GM12878 (cell line): Measurements from ENCODE around the gene MYO7B. TPM values are rescaled to one million over a fixed set of nuclear protein-coding genes. Genes with fewer than 3 reads are reported as not detected.
A peak's percentile ranks its signal among the peaks of the same experiment; 100 is the strongest.

Source experiments
- BCL11A ChIP-seq: IDR thresholded peaks from 2 replicates; pipeline ENCODE4 v1.6.1; 2011; ENCODE audit warnings: low read depth, low read length
- CREB1 ChIP-seq: IDR thresholded peaks from 2 replicates; pipeline ENCODE4 v1.6.1; 2012; ENCODE audit warnings: low read depth, mild to moderate bottlenecking, inconsistent platforms
- CTCF ChIP-seq, 3 experiments: IDR thresholded peaks in 2 of 3; conservative IDR thresholded peaks in 1 of 3; 2 replicates each; pipeline ENCODE4 v1.5.1; 2011; ENCODE audit warnings: low read depth in 3 of 3, low read length in 3 of 3, mild to moderate bottlenecking in 3 of 3, control low read depth in 2 of 3, moderate library complexity in 2 of 3, inconsistent platforms in 1 of 3, mixed read lengths in 1 of 3; ENCODE audit not compliant: control insufficient read depth in 2 of 3, insufficient read depth in 1 of 3; ENCODE audit errors: extremely low read depth in 1 of 3
- EGR1 ChIP-seq, 2 experiments: IDR thresholded peaks; 1 replicate in 1 of 2; 2 replicates in 1 of 2; pipeline ENCODE4 v1.6.1; 2011 to 2012; ENCODE audit warnings: low read depth in 2 of 2, low read length in 2 of 2, borderline replicate concordance in 1 of 2, mild to moderate bottlenecking in 1 of 2, moderate library complexity in 1 of 2
- JUNB ChIP-seq: IDR thresholded peaks from 2 replicates; pipeline ENCODE4 v1.6.1; 2016; ENCODE audit warnings: antibody characterized with exemption, mild to moderate bottlenecking
- NRF1 ChIP-seq: conservative IDR thresholded peaks from 2 replicates; pipeline ENCODE4 v1.6.1; 2011; ENCODE audit warnings: mild to moderate bottlenecking, low read depth, low read length, improper control_type of control experiment
- SIN3A ChIP-seq: IDR thresholded peaks from 2 replicates; pipeline ENCODE4 v1.6.1; 2012; ENCODE audit warnings: low read depth, low read length, improper control_type of control experiment
- SIX5 ChIP-seq: IDR thresholded peaks from 2 replicates; pipeline ENCODE4 v1.6.1; 2011; ENCODE audit warnings: mild to moderate bottlenecking, low read depth, low read length, moderate library complexity; ENCODE audit not compliant: severe bottlenecking
- USF1 ChIP-seq: IDR thresholded peaks from 2 replicates; pipeline ENCODE4 v1.6.1; 2011; ENCODE audit warnings: borderline replicate concordance, low read depth, mild to moderate bottlenecking, moderate library complexity, mixed read lengths, low read length; ENCODE audit not compliant: insufficient read depth; ENCODE audit errors: extremely low read length
- WRNIP1 ChIP-seq: IDR thresholded peaks from 2 replicates; pipeline ENCODE4 v1.6.1; 2011; ENCODE audit warnings: low read depth, low read length, improper control_type of control experiment, borderline replicate concordance
- ZBTB11 ChIP-seq: fragments of 450-650 bp; formaldehyde crosslinking; IDR thresholded peaks from 2 replicates; pipeline ENCODE4 v1.5.0; 2022; ENCODE audit warnings: mild to moderate bottlenecking, missing genetic modification characterization
- ZNF274 ChIP-seq: IDR thresholded peaks from one replicate; pipeline ENCODE4 v1.8.0; 2011; ENCODE audit not compliant: insufficient read length, insufficient read depth
- polyA plus RNA-seq, 11 experiments: library from polyadenylated mRNA; depleted of rRNA in 4 of 11; unstranded in 6 of 11; stranded (reverse) in 5 of 11; fragments of >200 nt; fragmentation: Nextera tagmentation in 4 of 11; fragmentation: Illumina TruSeq in 1 of 11; extraction: Ambion mirVana in 4 of 11; extraction: Trizol in 1 of 11; gene quantifications; 1 replicate in 1 of 11; 2 replicates in 10 of 11; pipeline versions ENCODE4 v1.2.1 to v1.2.3, GENCODE V29; 2011 to 2016; ENCODE audit warnings: inconsistent platforms in 2 of 11, missing spikeins in 2 of 11, low read depth in 1 of 11
- total RNA-seq, 4 experiments: library from RNA; depleted of rRNA in 3 of 4; stranded (reverse); fragments of >200 nt in 3 of 4; fragmentation: Illumina TruSeq in 1 of 4; extraction: Trizol in 1 of 4; gene quantifications; 2 replicates each; pipeline versions ENCODE4 v1.2.1 to v1.2.3, GENCODE V29; 2013 to 2021

MYO7B gene
- total and polyA plus RNA-seq, 10 of the 15 experiments (the other 5 are each of a cell fraction or from before 2014, with no cell fraction given), result 0.08 to 4.8 (median 1.2) TPM

DNA sequence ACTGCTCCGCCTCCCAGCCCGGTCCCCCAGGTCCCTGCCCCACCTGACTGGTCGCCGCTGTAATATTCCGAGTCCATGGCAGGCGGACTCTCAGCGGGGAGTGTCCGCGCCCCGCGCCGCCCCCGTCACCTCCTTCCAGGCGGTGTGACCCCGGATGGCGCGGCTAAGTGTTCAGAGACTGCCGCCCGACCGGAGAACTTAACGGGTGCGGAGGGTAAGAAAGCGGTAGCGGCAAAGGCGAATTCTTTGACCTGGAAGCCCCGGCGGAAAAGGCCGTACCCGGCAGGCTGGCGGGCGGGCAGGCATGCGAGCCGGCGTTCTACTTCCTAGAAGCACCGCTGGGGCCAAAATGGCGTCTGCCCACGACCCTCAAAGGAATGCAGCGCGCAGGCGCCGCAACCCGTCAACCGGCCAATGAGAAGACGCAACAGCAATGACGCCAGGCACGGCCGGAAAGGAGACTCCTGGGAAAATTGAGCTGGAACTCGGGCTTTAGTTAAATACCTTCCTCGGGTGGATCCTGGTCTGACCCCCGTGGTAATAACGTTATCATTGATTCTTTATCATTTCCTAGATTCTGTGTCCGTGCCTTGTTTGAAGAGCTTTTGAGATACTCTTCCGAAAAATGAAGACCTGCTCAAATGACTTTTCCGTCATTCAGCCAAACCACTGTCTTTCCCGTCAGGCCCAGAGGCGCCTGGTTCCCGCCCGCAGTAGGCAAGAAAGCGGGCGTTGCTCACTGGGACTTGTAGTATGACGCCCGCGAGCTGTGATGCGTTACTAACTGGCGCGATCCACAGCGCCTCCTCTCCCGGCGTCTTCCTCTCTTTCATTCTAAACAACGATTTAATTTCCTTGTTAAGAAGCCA, 9.1 kb upstream of the MYO7B start, which contains the start of gene IWS1 (continued):
- TF ChIP-seq ZBTB11 (no peak), NRF1 (peak; percentile 81), CTCF (IDR thresholded peaks at IDR 0.05 in 2 of 3, conservative IDR thresholded peaks at IDR 0.05 in 1 of 3; ENCODE audit: control insufficient read depth in 2 of 3, extremely low read depth in 1 of 3, insufficient read depth in 1 of 3, low read depth in 3 of 3, low read length in 3 of 3) (peak in 2 of 3 experiments; percentile 3 to 21; a peak in 1 of 6 replicates), CREB1 (peak; percentile 91), ZNF274 (no peak), USF1 (no peak), WRNIP1 (no peak; the same call in 1 of the 2 replicates), SIN3A (peak; percentile 57; the same call in 1 of the 2 replicates), BCL11A (no peak), EGR1 (IDR thresholded peaks at IDR 0.05; ENCODE audit: borderline replicate concordance in 1 of 2, low read depth in 2 of 2, low read length in 2 of 2) (no peak), SIX5 (peak; percentile 70), JUNB (no peak)
